Measurements from ENCODE around the gene ITPR1.

The ITPR1 gene

DNA sequence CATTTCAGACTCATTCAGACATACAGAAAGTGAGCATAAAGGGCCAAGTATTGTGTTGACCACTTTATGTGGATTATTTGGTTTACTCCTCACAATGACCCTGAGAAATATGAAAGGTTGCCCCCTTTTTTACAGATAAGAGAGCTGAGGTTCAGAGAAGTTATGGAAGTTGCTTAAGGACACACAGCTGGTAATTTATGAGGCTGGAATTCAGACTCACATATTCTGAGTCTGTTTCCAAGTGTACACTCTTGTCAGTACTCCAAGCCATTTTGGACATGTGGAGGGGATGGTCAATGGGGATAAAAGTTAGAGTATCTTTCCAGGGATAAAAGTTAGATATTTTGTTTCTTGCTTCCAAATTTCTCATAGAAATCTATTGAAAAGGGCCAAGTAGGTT is 15.9 kb downstream of the ITPR1 start:
- H3K4me1 ChIP-seq (ENCODE audit: control insufficient read depth, insufficient read depth, low read length) = peaks cover 12% of the 10 kb centered on the region
- H3K9me3 ChIP-seq (ENCODE audit: control insufficient read depth, insufficient read depth, low read depth, low read length) = no peaks in the 10 kb centered on the region
- peak; percentile 39; the same call in 1 of the 2 replicates for TF ChIP-seq ZNF768 (tag by site-specific recombination; IDR thresholded peaks at IDR 0.05)
- TF ChIP-seq, protein P1, sequence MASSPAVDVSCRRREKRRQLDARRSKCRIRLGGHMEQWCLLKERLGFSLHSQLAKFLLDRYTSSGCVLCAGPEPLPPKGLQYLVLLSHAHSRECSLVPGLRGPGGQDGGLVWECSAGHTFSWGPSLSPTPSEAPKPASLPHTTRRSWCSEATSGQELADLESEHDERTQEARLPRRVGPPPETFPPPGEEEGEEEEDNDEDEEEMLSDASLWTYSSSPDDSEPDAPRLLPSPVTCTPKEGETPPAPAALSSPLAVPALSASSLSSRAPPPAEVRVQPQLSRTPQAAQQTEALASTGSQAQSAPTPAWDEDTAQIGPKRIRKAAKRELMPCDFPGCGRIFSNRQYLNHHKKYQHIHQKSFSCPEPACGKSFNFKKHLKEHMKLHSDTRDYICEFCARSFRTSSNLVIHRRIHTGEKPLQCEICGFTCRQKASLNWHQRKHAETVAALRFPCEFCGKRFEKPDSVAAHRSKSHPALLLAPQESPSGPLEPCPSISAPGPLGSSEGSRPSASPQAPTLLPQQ (tag by site-specific recombination; IDR thresholded peaks at IDR 0.05) = no peak
- no peak overlapping the region for H3K4me3 ChIP-seq (ENCODE audit: low read depth, low read length)
- H3K27ac ChIP-seq (ENCODE audit: extremely low read depth, low read depth, low read length) = no peak overlapping the region
- no peaks in the 10 kb centered on the region for H3K36me3 ChIP-seq (ENCODE audit: control insufficient read depth in 2 of 2, insufficient read depth in 1 of 2, low read length in 2 of 2)
- ChIA-PET POLR2A (interaction anchor here (1.1 kb wide), 1 partner anchor 14 kb away, joined by 3 read pairs; no protein-coding TSS in a partner anchor), CTCF (no interaction called here)

DNA sequence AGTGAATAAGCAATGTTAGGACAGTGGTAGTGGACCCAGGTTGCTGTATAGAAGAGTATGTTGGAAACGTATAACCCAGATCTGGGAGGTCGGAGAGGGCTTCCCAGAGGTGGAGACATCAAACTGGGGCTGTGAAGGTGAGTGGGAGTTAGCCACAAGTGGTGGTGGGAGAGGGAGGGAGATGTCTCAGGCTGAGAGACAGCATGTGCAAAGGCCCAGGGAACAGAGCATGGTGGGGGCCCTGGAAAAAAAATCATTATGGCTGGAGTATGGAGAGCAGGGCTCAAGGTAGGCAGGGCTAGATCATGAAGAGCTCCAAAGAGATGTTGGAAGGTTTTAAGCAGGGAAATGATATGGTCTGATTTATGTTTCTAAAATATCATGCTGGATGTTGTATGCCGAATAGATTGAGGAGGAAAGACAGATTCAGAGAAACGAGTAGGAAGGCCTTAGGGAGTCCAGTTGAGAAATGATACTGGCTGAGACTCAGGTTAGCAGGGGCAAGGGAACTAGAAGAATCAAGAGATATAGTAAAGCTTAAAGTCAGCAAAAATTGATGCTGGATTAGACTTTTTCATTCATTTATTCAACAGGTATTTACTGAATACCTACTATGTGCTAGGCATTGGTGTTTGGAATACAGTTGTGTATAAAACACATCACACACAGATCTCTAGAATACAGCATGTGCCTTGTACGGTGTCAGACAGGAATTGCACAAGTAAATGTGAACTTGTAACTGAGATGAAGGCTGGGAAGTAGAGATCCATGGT is 17.0 kb downstream of the ITPR1 start:
- ChIA-PET POLR2A (interaction anchor here (1.8 kb wide), 1 partner anchor 17 kb away, joined by 8 read pairs; the partner anchor contains the start of gene ITPR1), CTCF (no interaction called here)
- H3K4me3 ChIP-seq (ENCODE audit: low read depth, low read length) = no peak overlapping the region
- peak; percentile 88 for TF ChIP-seq ZNF623 (tag by site-specific recombination; IDR thresholded peaks at IDR 0.05)
- TF ChIP-seq, protein P2, sequence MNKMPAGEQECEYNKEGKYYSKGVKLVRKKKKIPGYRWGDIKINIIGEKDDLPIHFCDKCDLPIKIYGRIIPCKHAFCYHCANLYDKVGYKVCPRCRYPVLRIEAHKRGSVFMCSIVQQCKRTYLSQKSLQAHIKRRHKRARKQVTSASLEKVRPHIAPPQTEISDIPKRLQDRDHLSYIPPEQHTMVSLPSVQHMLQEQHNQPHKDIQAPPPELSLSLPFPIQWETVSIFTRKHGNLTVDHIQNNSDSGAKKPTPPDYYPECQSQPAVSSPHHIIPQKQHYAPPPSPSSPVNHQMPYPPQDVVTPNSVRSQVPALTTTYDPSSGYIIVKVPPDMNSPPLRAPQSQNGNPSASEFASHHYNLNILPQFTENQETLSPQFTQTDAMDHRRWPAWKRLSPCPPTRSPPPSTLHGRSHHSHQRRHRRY (tag by site-specific recombination; IDR thresholded peaks at IDR 0.05) = no peak
- TF ChIP-seq SCRT2 (tag by site-specific recombination; IDR thresholded peaks at IDR 0.05) = peak; percentile 56; the same call in 1 of the 2 replicates
- no peaks in the 10 kb centered on the region for H3K9me3 ChIP-seq (ENCODE audit: control insufficient read depth, insufficient read depth, low read depth, low read length)
- H3K27ac ChIP-seq (ENCODE audit: extremely low read depth, low read depth, low read length) = no peak overlapping the region
- H3K36me3 ChIP-seq (ENCODE audit: control insufficient read depth in 2 of 2, insufficient read depth in 1 of 2, low read length in 2 of 2) = no peaks in the 10 kb centered on the region
- H3K4me1 ChIP-seq (ENCODE audit: control insufficient read depth, insufficient read depth, low read length) = peaks cover 4% of the 10 kb centered on the region; the same call in 1 of the 2 replicates

DNA sequence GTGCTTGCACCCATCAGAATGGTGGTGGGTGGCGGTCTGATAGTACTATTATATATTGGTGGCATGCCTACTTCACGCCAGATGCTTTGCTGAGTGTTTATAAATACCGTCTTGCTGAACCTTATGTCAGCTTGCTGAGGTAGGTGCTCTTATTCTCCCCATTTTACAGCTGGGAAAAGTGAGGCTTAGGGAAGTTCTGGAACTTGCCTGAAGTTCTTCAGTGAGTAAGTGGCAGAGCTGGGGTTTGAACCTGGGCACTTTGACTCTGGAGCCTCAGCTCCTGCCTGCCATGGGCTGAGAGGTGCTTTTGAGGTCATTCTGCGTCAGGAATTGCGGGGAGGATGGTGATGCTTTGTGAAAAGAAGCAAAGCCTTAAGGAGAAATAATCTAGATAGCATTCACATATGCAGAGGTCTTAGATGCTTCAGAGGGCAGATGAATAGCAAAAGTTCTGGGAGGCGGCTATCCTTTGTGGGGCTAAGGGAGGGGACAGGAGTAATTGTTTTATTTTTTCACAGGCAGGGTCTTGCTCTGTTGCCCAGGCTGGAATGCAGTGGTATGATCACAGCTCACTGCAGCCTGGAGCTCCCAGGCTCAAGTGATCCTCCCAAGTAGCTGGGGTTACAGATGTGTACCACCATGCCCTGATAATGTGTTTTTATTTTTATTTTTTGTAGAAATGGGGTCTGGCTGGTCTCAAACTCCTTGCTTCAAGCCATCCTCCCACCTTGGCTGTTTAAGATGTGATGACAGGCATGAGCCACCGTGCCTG is 18.5 kb downstream of the ITPR1 start:
- CTCF ChIA-PET = no interaction called here
- Histone ChIP-seq H3K9me3 (ENCODE audit: control insufficient read depth, insufficient read depth, low read depth, low read length) (no peaks in the 10 kb centered on the region), H3K4me3 (ENCODE audit: low read depth, low read length) (no peak overlapping the region), H3K4me1 (ENCODE audit: control insufficient read depth, insufficient read depth, low read length) (peaks cover 4% of the 10 kb centered on the region; the same call in 1 of the 2 replicates), H3K27ac (ENCODE audit: extremely low read depth, low read depth, low read length) (no peak overlapping the region), H3K36me3 (ENCODE audit: control insufficient read depth in 2 of 2, insufficient read depth in 1 of 2, low read length in 2 of 2) (no peaks in the 10 kb centered on the region)
- POLR2A ChIA-PET = interaction anchor here (1.2 to 1.8 kb wide), 2 partner anchors 16 to 18 kb away, joined by 3 to 8 read pairs; partner anchors contain the start of gene ITPR1
- TF ChIP-seq ZNF133 (tag by site-specific recombination; IDR thresholded peaks at IDR 0.05) = no peak
- TF ChIP-seq ZNF114 (tag by site-specific recombination; IDR thresholded peaks at IDR 0.05) = no peak
- TF ChIP-seq, protein P3, sequence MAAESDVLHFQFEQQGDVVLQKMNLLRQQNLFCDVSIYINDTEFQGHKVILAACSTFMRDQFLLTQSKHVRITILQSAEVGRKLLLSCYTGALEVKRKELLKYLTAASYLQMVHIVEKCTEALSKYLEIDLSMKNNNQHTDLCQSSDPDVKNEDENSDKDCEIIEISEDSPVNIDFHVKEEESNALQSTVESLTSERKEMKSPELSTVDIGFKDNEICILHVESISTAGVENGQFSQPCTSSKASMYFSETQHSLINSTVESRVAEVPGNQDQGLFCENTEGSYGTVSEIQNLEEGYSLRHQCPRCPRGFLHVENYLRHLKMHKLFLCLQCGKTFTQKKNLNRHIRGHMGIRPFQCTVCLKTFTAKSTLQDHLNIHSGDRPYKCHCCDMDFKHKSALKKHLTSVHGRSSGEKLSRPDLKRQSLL (tag by site-specific recombination; IDR thresholded peaks at IDR 0.05) = no peak
- TF ChIP-seq ZFP37 (tag by site-specific recombination; IDR thresholded peaks at IDR 0.05) = no peak
- no peak for TF ChIP-seq TCF7L2 (IDR thresholded peaks at IDR 0.05; ENCODE audit: borderline replicate concordance, low read depth, low read length)
- TF ChIP-seq ZNF121 (tag by site-specific recombination; IDR thresholded peaks at IDR 0.05) = peak; percentile 94
- no peak for TF ChIP-seq ZNF211 (tag by site-specific recombination; IDR thresholded peaks at IDR 0.05; ENCODE audit: low read depth)

All from HEK293 (cell line).